Lower leg skin (tissue), 3 donors: ENCODE measurements around the gene CBR1.

ENCODE experiments used
- POLR2A ChIP-seq, 2 donors: fragments of 450-650 bp; IDR thresholded peaks; one replicate each; pipeline ENCODE4 v1.6.1; 2016 to 2017; ENCODE audit warnings: antibody characterized with exemption in 2 of 2, mild to moderate bottlenecking in 1 of 2, moderate library complexity in 1 of 2
- TF ChIP-seq, protein P1 (sequence below), 3 donors: fragments of 450-650 bp; IDR thresholded peaks; one replicate each; pipeline ENCODE4 v1.5.1; 2016; ENCODE audit warnings: antibody characterized with exemption in 3 of 3, mild to moderate bottlenecking in 3 of 3, moderate library complexity in 2 of 3

GRCh38 chr21:36035381-36035791 lies 34.4 kb upstream of the CBR1 start:
- TF ChIP-seq, protein P1, sequence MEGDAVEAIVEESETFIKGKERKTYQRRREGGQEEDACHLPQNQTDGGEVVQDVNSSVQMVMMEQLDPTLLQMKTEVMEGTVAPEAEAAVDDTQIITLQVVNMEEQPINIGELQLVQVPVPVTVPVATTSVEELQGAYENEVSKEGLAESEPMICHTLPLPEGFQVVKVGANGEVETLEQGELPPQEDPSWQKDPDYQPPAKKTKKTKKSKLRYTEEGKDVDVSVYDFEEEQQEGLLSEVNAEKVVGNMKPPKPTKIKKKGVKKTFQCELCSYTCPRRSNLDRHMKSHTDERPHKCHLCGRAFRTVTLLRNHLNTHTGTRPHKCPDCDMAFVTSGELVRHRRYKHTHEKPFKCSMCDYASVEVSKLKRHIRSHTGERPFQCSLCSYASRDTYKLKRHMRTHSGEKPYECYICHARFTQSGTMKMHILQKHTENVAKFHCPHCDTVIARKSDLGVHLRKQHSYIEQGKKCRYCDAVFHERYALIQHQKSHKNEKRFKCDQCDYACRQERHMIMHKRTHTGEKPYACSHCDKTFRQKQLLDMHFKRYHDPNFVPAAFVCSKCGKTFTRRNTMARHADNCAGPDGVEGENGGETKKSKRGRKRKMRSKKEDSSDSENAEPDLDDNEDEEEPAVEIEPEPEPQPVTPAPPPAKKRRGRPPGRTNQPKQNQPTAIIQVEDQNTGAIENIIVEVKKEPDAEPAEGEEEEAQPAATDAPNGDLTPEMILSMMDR (IDR thresholded peaks at IDR 0.05): no peak
- TF ChIP-seq POLR2A (IDR thresholded peaks at IDR 0.05): no peak
